KG1 (cell line): Measurements from ENCODE around the gene SPDYE17.
"Not testable (repeated sequence)": the region's sequence is repeated elsewhere in the genome, so short reads cannot be mapped to it uniquely, and the experiment has no call there.

Source experiments
- DNase-seq: peaks from one replicate; lab custom pipeline; 2025; lab: John Stamatoyannopoulos, UW

The SPDYE17 gene

GRCh38 chr7:76972391-76972790 is 59.8 kb downstream of the SPDYE17 start:
- not testable (repeated sequence) for DNase-seq
